ENCODE measurements around the gene LRRC32.

The LRRC32 gene, protein sequence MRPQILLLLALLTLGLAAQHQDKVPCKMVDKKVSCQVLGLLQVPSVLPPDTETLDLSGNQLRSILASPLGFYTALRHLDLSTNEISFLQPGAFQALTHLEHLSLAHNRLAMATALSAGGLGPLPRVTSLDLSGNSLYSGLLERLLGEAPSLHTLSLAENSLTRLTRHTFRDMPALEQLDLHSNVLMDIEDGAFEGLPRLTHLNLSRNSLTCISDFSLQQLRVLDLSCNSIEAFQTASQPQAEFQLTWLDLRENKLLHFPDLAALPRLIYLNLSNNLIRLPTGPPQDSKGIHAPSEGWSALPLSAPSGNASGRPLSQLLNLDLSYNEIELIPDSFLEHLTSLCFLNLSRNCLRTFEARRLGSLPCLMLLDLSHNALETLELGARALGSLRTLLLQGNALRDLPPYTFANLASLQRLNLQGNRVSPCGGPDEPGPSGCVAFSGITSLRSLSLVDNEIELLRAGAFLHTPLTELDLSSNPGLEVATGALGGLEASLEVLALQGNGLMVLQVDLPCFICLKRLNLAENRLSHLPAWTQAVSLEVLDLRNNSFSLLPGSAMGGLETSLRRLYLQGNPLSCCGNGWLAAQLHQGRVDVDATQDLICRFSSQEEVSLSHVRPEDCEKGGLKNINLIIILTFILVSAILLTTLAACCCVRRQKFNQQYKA

DNA sequence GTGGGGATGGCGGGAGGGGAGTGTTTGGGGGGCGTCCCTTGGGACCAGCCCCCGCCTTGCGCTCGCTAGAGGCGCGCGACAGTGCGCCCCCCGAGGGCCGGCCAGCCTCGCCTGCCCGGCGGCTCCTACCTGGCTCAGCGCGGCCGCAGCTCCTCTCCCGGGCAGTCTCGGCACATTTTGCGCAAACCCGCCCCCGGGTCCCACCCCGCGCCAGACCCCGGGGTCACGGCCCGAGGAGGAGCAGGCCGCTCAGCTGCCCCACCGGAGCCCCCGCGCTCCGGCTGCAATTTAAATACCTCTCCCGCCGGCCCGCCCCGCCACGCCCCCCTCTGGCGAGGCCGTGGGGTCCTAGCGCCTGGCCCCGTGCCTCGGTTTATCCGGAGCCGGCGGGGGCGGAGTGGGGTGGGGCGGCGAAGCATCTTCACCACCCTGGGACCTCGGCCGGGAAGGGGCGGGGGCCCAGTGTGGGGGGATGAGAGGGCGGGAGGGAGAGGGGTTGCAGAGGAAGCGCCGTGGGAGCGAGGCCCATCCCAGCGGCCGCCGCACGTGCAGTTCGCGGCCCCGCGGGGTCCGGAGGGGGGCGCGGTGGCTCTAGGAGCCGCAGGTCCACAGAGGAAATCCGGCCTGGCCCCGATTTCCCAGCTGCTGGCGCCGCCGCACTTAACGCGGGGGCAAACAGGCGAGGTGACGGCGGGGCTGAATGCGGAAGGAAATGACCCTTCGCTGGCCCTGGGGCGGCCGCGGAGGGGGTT lies at the start of gene LRRC32:
Gene LRRC32 (minus strand): TSS at position 263 of the 752 bp plus-strand sequence. CDS start 4,793 bp downstream, outside the sequence.
- DNase-seq = no peak

DNA sequence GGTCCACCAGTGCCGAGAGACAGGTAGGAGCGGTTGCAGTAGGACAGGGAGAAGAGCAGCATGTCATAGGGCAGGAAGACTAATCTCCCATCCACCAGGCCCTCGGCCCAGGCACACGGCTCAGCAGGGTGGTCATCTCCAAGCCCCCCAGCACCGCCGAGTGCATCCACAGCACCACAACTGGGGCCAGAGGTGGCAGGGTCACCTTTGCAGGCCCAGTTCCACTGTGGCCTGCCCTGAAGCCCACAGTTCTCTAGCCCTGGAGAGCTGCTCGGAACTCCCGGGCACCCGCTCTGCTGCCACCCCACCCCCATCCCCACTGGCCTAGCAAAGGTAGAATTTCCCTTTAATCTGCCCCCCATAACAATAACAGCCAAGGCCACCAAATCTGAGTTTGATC lies 49.1 kb upstream of the LRRC32 start:
- DNase-seq = no peak

DNA sequence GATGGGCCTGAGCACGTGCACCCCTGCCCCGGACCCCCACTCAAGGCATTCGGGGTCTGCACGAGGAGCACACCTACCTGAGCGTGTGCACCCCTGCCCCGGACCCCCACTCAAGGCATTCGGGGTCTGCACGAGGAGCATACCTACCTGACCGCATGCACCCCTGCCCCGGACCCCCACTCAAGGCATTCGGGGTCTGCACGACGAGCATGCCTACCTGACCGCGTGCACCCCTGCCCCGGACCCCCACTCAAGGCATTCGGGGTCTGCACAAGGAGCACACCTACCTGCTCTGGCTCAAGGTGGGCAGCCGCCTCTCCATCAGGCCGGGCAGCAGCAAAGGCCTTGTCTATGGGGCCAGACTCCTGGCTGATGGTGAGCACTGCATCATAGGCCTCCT lies 48.7 kb upstream of the LRRC32 start:
- DNase-seq = no peak

DNA sequence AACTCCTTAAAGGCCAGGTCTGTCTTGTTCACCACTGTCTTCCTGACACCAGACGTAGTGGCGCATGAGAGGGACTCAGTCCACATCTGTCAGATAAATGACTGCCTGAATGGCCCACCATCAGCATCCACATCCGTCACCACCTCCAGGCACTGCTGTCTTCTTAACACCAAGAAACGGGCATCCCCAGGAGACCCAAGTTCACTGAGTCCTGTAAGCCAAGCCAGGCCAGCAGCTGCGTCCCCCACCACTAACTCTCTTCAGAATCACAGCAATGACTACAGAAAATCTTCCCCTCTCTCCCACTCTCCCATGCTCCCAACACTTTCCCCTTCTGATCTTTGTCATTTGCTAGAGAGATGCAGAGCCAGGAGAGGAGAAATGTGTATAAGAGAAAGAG lies 47.3 kb upstream of the LRRC32 start:
- DNase-seq = no peak

DNA sequence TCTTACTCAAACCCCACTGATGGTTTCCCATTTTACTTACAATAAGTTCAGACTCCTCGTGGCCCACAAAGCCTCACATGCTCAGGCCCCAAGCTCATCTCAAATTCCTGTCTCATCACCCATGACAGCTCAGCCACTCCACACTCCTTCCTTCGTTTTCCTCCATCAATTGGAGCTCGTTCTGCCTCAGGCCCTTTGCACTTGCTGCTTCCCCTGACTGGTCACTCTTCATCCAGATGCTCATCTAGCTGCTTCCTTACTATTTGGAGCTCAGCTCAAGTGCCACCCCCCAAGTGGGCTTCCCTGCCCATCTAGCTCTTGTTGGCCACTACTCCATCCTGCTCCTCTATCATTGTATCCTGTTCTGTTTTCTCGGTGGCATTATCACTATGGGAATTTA lies 46.8 kb upstream of the LRRC32 start:
- DNase-seq = no peak

DNA sequence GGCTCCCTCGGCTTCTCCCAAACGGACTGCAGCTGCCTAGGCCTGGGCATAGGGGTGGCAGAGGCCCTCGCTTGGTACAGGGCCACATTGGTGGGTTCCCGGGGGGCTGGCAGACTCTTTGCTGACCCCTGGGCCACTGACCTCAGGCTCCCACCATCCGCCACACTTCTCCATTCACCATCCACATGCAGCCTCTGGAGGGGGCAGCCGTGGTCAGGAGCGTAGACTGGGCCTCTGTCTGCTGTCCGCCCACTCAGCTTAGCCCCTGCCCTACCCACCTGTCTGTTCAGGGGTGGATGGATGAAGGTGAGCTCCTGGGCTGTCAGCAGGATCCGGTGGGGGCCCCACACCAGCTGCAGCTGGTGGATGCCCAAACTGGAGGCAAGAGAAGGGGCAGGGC lies 45.7 kb upstream of the LRRC32 start:
- no peak for DNase-seq

DNA sequence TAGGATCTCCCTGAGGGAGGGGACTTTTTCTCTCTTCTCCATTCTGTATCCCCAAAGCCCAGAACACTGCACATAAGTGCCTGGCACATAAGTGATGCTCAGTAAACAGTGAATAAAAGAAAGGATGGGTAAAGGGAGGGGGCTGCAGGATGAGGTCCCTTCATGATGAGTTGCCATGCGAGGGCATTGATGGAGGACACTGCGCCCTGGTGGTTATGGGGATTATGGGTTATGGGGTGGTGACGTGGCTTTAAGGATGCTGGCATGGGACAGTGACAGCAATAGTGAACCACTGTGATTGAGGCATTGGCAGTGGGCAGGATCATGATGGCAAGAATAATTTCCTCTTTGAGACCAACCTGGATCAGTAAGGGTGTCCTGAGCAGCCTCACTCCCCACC lies 43.9 kb upstream of the LRRC32 start:
- no peak for DNase-seq

DNA sequence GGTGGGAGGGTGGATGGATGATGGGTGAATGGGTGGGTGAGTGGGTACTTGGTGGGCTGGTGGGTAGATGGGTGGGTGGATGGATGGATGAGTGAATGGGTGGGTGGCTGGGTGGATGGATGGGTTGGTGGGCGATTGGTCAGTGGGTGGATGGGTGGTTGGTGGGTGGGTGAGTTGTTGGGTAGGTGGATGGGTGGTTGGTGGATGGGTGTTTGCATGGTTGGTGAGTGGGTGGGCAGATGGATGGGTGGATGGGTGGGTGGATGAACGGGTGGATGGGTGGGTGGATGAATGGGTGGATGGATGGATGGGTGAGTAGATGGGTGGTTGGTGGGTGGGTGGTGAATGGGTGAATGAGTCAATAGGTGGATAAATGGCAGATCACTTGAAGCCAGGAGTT lies 43.0 kb upstream of the LRRC32 start:
- no peak for DNase-seq

DNA sequence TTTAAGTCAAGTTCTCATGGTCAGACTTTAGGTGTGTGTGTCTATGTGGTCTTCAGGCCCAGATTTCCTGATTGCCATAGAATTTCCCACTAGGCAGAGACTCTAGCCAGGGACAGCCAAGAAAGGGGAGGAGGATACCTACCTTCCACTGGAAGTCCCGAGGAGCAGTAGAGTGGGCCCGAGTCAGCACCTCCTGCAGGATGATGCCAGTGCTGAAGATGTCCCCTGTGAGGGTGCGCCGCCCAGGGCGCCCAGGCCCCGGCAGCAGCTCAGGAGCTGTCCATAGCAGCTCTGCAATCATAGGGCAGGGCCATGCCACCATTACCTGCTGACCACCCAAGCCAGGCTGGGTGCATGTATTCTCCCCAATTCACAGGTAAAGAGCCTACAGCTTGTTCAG lies 41.6 kb upstream of the LRRC32 start:
- no peak for DNase-seq

DNA sequence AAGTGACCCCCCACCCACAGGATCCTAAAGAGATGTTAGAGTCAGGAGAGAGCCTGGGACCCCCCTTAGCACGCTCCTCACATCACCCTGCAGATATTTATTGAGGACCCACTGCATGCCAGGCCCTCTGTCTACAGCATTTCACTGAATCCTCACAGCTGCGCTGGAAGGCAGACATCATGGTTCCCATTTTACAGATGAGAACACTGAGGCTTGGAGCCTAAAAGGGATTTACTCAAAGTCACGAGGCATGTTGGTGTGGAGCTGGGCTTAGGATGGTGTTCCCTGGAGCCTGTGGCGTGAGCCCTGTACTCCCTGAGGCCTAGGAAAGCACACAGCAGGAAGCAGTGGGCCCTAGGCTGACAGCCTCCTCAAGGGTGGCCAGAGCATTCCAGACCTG lies 39.2 kb upstream of the LRRC32 start:
- DNase-seq = no peak

DNA sequence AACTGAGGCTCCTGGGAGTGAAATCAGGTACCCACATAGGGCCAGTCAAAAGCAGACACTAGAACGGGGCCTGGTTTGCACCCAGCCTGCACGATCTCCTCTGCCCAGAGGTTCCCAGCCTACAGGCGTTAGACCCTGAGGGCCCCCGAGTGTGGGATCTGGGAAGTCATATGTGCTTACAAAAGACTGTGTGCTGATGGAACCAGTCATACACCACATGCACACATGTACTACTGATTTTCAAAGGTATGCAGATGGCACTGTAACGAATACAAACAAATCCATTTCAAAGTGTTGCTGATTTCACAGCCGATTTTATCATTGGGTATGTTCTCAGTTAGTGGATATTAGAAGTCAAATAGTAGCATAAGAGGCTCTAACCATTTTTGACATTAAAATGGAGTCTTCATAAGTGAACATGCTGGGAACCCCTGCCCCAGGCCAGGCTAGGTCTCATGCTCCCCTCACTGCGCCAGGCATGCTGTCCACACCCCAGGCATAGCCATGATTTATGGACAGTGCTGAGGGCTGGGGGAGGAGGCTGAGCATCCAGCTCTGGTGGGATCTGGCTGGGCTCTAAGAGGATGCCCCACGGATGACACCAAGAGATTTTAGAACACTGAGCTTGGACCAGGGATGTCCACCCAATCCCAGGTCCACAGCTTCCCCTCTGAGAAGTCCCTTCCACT lies 38.6 kb upstream of the LRRC32 start:
- no peak for DNase-seq

DNA sequence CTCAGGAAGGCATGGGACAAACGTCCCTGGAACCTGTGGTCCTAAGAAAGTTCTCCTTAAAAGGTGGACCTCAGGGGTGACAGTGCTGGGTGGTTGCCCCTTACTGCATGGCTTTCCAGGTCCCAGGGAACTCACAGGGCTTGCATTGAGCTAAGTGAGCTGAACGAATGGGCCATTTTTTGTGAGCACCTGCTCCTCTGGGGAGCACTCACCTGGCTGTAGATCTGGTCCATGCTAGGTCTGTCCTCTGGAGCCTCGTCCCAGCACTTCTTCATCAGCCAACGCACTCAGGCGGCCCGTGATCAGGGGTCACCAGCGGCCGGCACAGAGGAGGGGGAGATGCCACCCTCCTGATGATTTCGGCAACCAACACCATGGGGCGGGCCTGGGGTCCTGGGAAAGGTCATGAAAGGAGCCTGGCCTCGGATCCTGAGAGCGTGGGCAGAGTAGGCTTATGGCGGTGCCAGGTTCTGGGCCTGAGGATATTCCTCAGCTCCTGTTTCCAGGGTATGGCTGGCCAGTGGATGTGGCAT lies 36.8 kb upstream of the LRRC32 start:
- DNase-seq = no peak

DNA sequence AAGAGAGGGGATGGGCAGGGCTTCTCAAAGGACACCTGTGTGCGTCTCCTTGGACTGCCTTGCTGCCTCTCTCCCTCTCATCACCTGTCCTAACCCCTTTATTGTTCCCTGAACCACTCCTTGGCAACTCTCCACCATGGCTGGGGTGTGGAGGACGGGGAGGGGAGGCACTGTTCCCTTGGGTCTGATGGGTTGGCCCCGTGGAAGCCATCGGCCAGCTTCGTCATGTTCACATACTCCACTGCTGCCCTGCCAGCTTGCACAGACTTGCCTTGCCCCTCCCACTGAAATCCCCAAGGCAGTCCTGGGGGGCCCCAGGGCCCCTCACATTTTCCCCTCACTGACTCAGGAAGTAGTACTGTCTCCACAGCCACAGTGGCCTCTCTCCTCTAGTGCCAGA lies 36.1 kb upstream of the LRRC32 start:
- DNase-seq = no peak

DNA sequence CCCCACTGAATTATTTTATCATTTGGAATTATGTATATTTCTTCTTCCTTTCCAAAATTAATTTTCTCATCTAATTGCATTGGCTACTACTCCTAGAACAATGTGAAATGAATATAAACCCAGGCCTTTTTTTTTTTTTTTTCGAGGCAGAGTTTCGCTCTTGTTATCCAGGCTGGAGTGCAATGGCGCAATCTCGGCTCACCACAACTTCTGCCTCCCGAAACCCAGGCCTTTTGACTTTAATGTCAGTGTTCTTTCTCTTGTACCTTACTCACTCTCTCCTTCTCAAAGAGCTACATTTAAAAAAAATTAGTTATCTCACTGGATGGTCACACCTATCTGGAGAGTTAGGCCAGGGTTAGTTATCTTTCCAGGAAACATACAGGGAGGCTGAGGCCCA lies 35.3 kb upstream of the LRRC32 start:
- DNase-seq = no peak

DNA sequence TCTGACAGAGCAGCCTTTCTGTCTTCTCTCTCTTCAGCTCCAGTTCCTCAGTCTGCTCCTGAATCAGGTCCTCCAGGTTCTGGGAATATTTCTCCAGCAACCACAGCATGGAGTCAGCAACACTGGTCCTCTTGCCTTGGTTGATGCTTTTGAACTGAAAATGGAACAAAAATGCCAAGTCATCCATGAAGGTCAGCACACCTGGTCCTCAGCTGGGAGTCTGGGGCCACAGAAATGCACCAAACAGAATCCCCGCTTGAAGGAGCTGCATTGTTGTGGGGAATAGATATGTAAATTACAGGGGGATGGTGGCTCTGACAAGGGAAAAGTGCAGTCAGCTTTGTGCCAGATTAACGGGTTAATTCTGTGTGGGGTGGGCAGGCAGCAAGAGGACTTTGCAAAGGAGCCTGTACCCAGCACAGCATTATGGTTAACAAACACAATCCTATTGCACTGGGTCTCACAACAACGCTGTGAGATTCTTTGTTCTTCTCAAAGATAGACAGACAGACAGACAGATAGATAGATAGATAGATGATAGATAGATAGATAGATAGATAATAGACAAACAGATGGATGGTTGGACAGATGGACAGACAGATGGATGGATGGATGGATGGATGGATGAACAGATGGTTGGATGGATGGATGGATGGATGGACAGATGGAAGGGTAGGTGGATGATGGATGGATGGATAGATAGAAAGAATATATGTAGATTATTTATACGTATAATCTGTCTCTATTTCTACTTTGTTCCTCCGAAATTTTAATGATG lies 33.8 kb upstream of the LRRC32 start:
- DNase-seq = no peak

DNA sequence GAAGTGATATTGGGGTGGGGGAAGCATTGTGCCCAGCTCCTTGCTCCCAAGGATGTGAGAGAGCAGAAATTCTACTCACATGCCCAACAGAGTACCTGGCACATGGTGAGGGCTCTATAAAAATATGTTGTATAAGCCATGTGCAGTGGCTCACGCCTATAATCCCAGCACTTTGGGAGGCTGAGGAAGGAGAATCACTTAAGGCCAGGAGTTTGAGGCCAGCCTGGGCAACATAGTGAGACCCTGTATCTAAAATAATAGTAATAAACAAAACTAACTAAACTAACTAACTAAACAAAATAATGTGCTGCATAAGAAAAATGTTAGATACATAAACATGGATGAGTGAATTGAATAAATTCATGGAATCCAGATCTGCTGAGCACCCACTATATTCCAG lies 33.2 kb upstream of the LRRC32 start:
- DNase-seq = no peak

DNA sequence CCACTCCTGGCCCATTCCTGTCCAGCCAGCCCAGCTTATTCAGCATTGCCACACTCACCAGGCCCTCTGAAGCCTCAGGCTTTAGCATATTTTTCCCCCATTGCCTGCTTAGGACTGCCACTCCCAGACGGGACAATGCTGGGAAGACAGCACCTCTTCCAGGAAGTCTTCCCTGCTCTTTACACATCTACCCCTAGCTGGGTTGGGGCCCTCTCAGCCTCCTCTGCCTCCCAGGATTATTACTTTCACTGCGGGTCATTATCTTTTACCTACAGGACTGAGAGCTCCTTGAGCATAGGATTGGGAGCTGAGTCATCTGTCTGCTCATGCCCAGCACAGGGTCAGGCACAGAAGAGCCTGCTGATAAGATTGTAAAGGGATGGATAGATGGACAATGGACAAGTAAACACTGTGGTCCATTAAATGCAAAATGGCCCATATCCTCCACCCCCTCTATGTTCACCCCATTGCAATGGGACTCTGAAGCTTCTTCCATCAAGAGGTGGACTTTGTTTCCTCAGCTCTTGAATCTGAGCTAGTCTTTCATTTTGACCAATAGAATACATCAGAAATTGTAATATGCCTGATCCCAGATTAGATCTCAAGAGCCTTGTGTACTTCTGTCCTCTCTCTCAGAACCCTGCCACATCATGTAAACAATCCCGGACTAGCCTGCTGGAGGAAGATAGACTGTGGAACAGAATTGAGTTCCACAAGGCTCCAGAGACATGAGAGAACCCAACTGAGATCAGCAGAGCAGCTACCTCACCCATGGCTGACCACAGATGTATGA lies 32.0 kb upstream of the LRRC32 start:
- no peak for DNase-seq

DNA sequence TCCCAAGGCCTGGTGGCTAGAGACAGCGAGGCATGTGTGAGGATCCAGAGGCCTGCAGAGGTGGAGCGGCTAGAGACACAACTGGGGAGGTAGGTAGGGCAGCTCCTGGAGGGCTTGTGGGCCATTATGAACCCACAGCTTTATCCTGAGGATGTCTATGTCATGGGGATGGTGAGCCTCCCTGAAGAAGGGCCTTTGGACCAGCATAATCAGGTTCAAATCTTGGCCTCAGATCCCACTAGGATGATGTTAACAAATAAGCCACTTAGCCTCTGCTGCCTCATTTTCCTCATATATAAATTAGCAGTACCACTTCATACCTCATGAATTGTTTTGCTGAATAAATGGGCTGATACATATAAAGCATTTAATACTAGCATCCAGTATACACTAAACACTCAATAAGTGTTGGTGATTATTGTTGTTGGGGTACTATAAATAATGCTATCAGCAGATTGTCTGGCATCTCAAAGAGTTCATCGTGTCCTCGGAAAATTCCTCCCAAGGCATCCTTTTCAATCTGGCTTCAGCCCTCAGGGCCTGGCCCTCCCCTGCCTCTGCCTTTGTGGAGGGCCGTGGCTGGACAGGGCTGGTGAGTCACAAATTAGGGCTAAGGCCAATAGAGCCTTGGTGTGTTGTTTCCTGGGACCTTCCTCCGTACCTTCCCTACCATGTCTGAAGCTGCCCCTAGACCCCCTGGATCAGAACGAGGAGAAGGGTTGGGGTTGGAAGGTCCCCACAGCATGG lies 30.9 kb upstream of the LRRC32 start:
- no peak for DNase-seq

DNA sequence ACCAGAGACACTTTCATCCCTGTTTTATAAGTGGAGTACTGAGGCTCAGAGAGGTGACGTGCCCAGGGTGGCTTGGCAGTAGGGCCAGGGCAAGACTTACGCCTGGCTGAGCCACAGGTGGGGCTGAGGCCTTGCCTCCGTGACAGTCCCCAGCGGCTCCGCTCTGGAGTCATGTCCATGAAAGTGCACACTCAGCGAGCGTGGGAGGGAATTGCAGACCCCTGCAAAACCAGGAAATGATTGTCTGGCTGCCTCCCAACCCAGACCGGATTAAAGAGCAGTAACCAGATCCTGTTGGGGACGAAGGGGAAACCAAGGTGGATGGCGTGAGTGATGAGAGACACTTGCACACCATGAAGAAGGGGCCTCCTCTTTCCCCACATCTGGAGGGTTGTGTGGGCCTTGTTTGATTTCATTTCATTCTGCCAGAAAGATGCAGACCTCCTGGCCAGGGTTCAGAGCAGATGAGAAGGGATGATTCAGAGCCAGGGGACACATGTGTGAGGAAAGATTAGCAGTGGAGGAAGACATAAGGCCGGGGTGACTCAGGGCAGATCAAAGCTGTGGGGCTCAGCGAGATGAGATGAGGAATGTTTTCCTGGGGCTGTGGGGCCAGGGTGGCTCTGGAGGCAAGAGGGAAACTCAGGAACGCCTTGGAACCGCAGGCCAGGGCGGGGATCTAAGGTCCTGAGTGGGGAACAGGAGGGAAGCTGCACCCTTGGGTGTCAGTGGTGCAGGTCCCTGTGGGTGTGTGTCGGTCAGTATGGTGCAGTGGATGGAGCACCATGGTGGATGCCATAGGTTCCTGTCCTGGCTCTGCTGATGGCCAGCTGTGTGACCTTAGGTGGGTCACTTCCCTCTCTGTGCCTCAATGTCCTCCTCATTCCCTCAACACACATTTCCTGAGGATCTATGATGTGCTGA lies 29.9 kb upstream of the LRRC32 start:
- no peak for DNase-seq
